ENCODE measurements around the gene IGF2.

IGF2 gene

DNA sequence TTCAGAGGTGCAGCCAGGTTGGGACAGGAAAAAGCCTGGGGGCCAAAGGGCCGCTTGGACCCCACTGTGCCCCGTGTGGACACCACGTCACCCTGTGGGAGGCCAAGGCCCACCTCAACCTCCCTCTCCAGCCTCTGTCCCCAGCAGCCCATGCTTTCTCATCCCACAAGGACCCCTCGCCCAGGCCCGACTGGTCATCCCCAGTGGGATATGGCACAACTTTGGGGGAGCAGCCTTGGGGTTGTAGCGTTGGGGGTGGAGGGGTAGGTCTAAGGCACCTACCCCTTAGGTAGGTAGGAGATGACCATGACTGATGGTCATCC is 44.0 kb downstream of the IGF2 start:
- H3K9me3 ChIP-seq (ENCODE audit: low read depth, low read length), result no peaks in the 10 kb centered on the region
- no peak overlapping the region for H3K27ac ChIP-seq
- no peak for TF ChIP-seq EZH2 (IDR thresholded peaks at IDR 0.05)
- TF ChIP-seq FOXP2 (optimal IDR thresholded peaks at IDR 0.05; ENCODE audit: control extremely low read depth, extremely low read length, insufficient read depth), result no peak
- no peak for TF ChIP-seq POLR2AphosphoS5 (IDR thresholded peaks at IDR 0.05; ENCODE audit: borderline replicate concordance, low read depth, low read length)
- no peak for DNase-seq (ENCODE audit: low read depth, low spot score)
- no peak overlapping the region for H3K9ac ChIP-seq (ENCODE audit: insufficient read length)
- H3K4me3 ChIP-seq, result no peak overlapping the region
- H3K36me3 ChIP-seq (ENCODE audit: insufficient read depth, low read length), result no peaks in the 10 kb centered on the region

DNA sequence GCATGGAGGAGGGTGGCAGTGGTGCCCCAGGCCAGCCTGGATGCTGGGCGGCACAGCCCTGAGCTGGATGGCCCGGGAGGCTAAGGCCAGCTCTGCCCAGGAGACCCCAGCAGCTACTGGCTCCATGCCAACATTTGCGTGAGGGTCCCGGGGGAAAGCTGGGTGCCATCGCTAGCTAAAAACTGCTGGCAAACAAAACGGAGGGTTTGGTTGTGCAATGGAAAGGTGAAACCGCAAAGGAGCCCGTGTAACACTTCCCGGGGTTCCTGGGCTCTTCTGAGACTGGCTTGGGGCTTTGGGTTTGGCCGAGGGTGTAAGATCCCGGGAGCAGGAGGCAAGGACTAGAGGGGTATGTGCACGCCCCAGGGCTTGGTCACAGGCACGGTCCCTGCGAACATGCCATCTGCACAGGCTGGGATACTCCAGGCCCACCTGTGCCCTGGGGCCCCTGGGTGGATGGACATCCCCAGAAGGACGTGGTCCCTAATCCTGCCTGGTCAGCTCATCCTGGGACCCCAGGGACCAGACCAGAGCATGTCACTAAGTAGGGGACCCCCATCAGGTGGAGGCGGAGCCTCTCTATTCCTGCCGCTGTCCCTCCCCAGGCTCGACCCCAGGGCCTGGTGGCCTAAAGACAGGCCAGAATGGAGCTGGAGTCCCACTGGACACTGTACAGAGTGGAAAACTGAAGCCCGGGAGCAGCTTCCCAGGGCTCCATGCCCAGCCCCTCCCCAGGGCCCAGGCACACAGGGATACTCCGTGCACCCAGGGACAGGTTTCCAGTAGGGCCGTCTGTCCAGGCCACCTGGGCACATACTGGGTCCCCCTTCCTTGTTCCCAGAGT is 44.6 kb downstream of the IGF2 start:
- no peak for TF ChIP-seq EZH2 (IDR thresholded peaks at IDR 0.05)
- TF ChIP-seq POLR2AphosphoS5 (IDR thresholded peaks at IDR 0.05; ENCODE audit: borderline replicate concordance, low read depth, low read length), result no peak
- TF ChIP-seq FOXP2 (optimal IDR thresholded peaks at IDR 0.05; ENCODE audit: control extremely low read depth, extremely low read length, insufficient read depth), result no peak
- Histone ChIP-seq H3K9me3 (ENCODE audit: low read depth, low read length) (no peaks in the 10 kb centered on the region), H3K36me3 (ENCODE audit: insufficient read depth, low read length) (no peaks in the 10 kb centered on the region), H3K9ac (ENCODE audit: insufficient read length) (no peak overlapping the region), H3K4me3 (no peak overlapping the region), H3K27ac (no peak overlapping the region)
- DNase-seq (ENCODE audit: low read depth, low spot score), result no peak

DNA sequence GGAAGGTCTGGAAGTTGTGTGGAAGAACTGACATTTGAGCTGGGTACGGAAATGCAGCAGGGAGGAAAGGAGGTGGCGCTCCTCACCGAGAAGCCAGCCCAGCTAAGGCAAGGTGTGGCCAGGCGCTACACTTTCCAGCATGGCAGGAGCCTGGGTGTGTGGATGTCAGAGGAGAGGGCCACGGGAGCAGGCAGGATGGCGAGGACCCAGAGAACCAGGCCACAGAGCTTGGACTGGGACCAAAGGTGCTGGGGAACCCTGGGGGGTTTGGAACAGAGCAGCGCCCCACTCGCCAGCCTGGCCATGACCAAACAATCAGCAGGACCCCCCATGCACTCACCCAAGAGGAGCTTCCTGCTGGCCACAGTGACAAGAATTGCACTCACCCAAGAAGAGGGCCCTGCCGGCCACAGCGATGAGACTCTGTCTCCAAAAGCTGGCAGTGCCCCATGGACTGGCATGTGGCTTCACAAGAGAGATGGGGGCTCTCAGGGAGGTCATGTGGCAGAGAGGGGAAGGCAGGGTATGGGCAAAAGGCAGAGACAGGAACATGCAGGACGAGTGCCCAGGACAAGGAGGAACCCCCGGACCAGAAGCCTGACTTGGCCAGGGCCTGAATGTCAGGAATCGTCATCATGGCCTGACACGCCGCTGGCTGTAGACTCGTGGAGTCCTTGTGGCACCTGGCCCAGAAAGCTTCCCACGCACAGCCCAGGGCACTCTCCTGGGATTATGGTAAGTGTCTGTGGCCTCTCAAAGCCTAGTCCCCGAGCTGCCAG is 45.4 kb downstream of the IGF2 start:
- no peak overlapping the region for H3K27ac ChIP-seq
- H3K36me3 ChIP-seq (ENCODE audit: insufficient read depth, low read length), result no peaks in the 10 kb centered on the region
- TF ChIP-seq FOXP2 (optimal IDR thresholded peaks at IDR 0.05; ENCODE audit: control extremely low read depth, extremely low read length, insufficient read depth) (no peak), EZH2 (IDR thresholded peaks at IDR 0.05) (no peak), POLR2AphosphoS5 (IDR thresholded peaks at IDR 0.05; ENCODE audit: borderline replicate concordance, low read depth, low read length) (no peak)
- H3K9ac ChIP-seq (ENCODE audit: insufficient read length), result no peak overlapping the region
- H3K9me3 ChIP-seq (ENCODE audit: low read depth, low read length), result no peaks in the 10 kb centered on the region
- DNase-seq (ENCODE audit: low read depth, low spot score), result no peak
- H3K4me3 ChIP-seq, result no peak overlapping the region

DNA sequence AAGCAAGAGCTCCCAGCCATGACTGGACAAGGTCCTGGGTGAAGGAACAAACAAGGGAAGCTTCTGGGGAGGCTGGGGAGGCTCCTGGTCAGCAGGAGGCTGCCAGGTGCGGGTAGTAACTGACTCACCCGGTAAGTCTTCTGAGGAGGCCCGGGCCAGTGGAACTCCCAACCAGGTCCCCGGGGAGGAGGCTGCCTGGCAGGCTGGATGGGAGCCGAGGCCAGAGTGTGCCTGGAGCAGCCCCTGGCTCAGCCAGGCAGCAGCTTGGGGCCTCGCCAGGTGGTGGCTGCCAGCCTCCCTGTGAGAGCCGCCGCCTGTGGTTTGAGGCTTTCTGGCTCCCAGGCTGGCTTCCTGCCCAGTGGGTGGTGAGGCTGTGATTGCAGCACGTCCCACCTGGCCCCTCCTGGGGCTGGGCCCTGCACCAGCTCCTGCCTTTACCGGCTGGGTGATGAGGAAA is 46.2 kb downstream of the IGF2 start:
- DNase-seq (ENCODE audit: low read depth, low spot score), result no peak
- H3K9me3 ChIP-seq (ENCODE audit: low read depth, low read length), result no peaks in the 10 kb centered on the region
- no peak overlapping the region for H3K27ac ChIP-seq
- TF ChIP-seq EZH2 (IDR thresholded peaks at IDR 0.05), result no peak
- TF ChIP-seq POLR2AphosphoS5 (IDR thresholded peaks at IDR 0.05; ENCODE audit: borderline replicate concordance, low read depth, low read length), result no peak
- TF ChIP-seq FOXP2 (optimal IDR thresholded peaks at IDR 0.05; ENCODE audit: control extremely low read depth, extremely low read length, insufficient read depth), result no peak
- H3K9ac ChIP-seq (ENCODE audit: insufficient read length), result no peak overlapping the region
- no peak overlapping the region for H3K4me3 ChIP-seq
- H3K36me3 ChIP-seq (ENCODE audit: insufficient read depth, low read length), result no peaks in the 10 kb centered on the region

- no peaks in the 10 kb centered on the region for H3K36me3 ChIP-seq (ENCODE audit: insufficient read depth, low read length)
- H3K4me3 ChIP-seq, result no peak overlapping the region
- H3K9ac ChIP-seq (ENCODE audit: insufficient read length), result no peak overlapping the region
- H3K9me3 ChIP-seq (ENCODE audit: low read depth, low read length), result no peaks in the 10 kb centered on the region
- H3K27ac ChIP-seq, result no peak overlapping the region
- DNase-seq (ENCODE audit: low read depth, low spot score), result no peak
- TF ChIP-seq FOXP2 (optimal IDR thresholded peaks at IDR 0.05; ENCODE audit: control extremely low read depth, extremely low read length, insufficient read depth) (no peak), POLR2AphosphoS5 (IDR thresholded peaks at IDR 0.05; ENCODE audit: borderline replicate concordance, low read depth, low read length) (no peak), EZH2 (IDR thresholded peaks at IDR 0.05) (no peak)
These were observed 46.7 kb downstream of the IGF2 start for GRCh38 chr11:2092464-2092910.

DNA sequence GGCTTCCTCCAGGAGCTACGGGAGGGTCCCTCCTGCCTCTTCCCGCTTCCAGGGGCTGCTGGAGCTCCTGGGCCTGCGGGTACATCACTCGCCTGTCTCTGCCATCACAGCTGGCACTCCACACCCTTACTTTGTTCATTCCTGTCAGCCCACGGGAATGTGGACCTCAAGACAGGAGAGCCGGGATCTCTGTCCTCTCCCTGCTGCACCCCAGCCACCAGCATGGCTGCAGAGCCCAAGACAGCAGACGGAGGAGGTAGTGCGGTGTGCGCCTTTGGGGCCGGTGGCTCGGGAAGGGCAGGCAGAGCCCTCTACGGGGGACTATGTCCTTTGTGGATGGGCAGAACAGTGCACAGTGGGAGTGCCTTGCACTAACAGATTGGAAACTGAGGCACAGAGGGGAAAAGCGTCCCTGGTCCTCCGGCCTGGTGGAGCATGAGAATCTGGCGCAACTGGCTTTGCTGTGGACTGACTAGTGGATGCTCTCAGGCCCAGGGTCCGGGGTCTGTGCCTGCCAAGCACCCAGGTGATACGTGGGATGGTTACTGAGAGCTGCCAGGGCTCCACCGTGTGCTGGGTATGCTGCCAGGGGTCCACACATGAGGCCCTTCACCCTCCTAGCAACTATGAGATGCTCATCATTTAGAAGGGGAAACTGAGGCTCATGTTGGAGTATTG is 47.3 kb downstream of the IGF2 start:
- H3K9ac ChIP-seq (ENCODE audit: insufficient read length), result no peak overlapping the region
- no peak overlapping the region for H3K27ac ChIP-seq

DNA sequence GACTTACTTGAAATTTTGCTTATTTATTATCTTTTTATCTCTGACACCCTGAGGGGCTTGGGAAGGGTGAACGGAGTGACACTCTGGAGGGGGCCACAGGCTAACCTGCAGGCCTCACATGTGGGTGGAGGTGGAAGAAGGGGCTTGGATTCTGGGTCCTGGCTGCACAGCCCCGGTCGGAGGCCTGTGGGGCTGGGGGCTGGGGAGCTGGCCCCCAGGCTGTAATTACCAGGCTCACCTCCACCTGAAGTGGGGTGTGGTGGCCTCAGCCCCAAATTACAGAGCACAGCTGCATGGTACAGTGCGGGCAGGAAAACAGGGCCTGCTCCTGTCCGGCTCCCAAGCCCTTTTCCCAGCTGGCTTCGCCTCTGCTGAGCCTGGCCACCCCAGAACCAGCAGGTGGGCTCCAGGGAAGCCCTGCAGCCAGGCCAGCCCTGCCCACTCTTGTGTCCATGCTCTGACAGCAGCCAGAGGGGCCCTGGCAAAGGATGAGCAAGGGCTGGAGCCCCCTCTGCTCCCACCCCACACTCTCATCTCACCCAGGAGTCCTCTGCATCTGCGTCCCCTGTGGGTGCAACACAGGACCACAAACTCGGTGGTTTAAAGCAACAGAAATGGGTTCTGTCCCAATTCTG is 48.0 kb downstream of the IGF2 start:
- DNase-seq (ENCODE audit: low read depth, low spot score), result no peak
- TF ChIP-seq EZH2 (IDR thresholded peaks at IDR 0.05) (no peak), FOXP2 (optimal IDR thresholded peaks at IDR 0.05; ENCODE audit: control extremely low read depth, extremely low read length, insufficient read depth) (no peak), POLR2AphosphoS5 (IDR thresholded peaks at IDR 0.05; ENCODE audit: borderline replicate concordance, low read depth, low read length) (no peak)
- Histone ChIP-seq H3K36me3 (ENCODE audit: insufficient read depth, low read length) (no peaks in the 10 kb centered on the region), H3K9me3 (ENCODE audit: low read depth, low read length) (no peaks in the 10 kb centered on the region), H3K27ac (no peak overlapping the region), H3K9ac (ENCODE audit: insufficient read length) (no peak overlapping the region), H3K4me3 (no peak overlapping the region)

More for the DNA sequence above, 47.3 kb downstream of the IGF2 start:
- no peaks in the 10 kb centered on the region for H3K9me3 ChIP-seq (ENCODE audit: low read depth, low read length)
- TF ChIP-seq FOXP2 (optimal IDR thresholded peaks at IDR 0.05; ENCODE audit: control extremely low read depth, extremely low read length, insufficient read depth) (no peak), EZH2 (IDR thresholded peaks at IDR 0.05) (no peak), POLR2AphosphoS5 (IDR thresholded peaks at IDR 0.05; ENCODE audit: borderline replicate concordance, low read depth, low read length) (no peak)
- DNase-seq (ENCODE audit: low read depth, low spot score), result no peak
- no peak overlapping the region for H3K4me3 ChIP-seq
- H3K36me3 ChIP-seq (ENCODE audit: insufficient read depth, low read length), result no peaks in the 10 kb centered on the region

Measured in SK-N-MC (cell line).